ENCODE results near the gene SLC35F3. TPM values are rescaled to one million over a fixed set of nuclear protein-coding genes. Genes with fewer than 3 reads are reported as not detected.
A peak's percentile ranks its signal among the peaks of the same experiment; 100 is the strongest.

The SLC35F3 gene
- total and polyA plus RNA-seq, 2 experiments from 2014 or later: 1.0 to 3.2 TPM

- Histone ChIP-seq H3K9me2 (ENCODE audit: insufficient read depth) (no peaks in the 10 kb centered on the region), H3K27ac (ENCODE audit: low read depth) (no peak overlapping the region), H3K4me2 (no peak overlapping the region), H2AFZ (no peak overlapping the region), H3F3A (replicated peaks; ENCODE audit: low read depth) (no peaks in the 10 kb centered on the region), H3K79me2 (replicated peaks; ENCODE audit: insufficient read depth) (no peaks in the 10 kb centered on the region), H4K20me1 (replicated peaks; ENCODE audit: insufficient read depth) (no peaks in the 10 kb centered on the region), H3K27me3 (ENCODE audit: insufficient read depth) (no peaks in the 10 kb centered on the region), H3K36me3 (ENCODE audit: insufficient read depth) (no peaks in the 10 kb centered on the region), H3K4me3 (no peak overlapping the region), H3K4me1 (ENCODE audit: insufficient read depth) (peaks cover 16% of the 10 kb centered on the region; the same call in 1 of the 2 replicates)
- peaks cover 11% of the 10 kb centered on the region for H3K4me1 Mint-ChIP-seq
- no peak for TF ChIP-seq POLR2AphosphoS5 (IDR thresholded peaks at IDR 0.05; ENCODE audit: low read depth)
- TF ChIP-seq NANOG (IDR thresholded peaks at IDR 0.05; ENCODE audit: borderline replicate concordance): no peak
- TF ChIP-seq CREB1 (CRISPR knock-in tag; IDR thresholded peaks at IDR 0.05; ENCODE audit: low read depth): no peak
- no peak for TF ChIP-seq ZNF114 (CRISPR knock-in tag; IDR thresholded peaks at IDR 0.05)
- no peak for TF ChIP-seq ETS1 (IDR thresholded peaks at IDR 0.05)
- no peak for TF ChIP-seq CTCF (conservative IDR thresholded peaks at IDR 0.05; ENCODE audit: low read depth in 2 of 2)
- no peak for TF ChIP-seq STAT1 (IDR thresholded peaks at IDR 0.05; ENCODE audit: unreplicated experiment)
- TF ChIP-seq REST (IDR thresholded peaks at IDR 0.05; ENCODE audit: unreplicated experiment): no peak
- H3K36me3 Mint-ChIP-seq (ENCODE audit: low read depth): no peaks in the 10 kb centered on the region
- no peak overlapping the region for H3K27ac Mint-ChIP-seq
- H3K27me3 Mint-ChIP-seq (ENCODE audit: insufficient read depth, low read depth, poor library complexity): no peaks in the 10 kb centered on the region
- no peaks in the 10 kb centered on the region for H3K9me3 Mint-ChIP-seq
- no peak overlapping the region for H3K4me3 Mint-ChIP-seq
- DNase-seq (ENCODE audit: low spot score): no peak
- no peak for ATAC-seq
These were observed 24.6 kb upstream of the SLC35F3 start for GRCh38 chr1:233879841-233880240.

GRCh38 chr1:233883671-233884070 lies 20.8 kb upstream of the SLC35F3 start:
- H3K36me3 ChIP-seq (ENCODE audit: insufficient read depth): no peaks in the 10 kb centered on the region
- Mint-ChIP-seq H3K9me3 (0 out of 3 replicates have a peak, but pooled peaks cover under 1% of the 10 kb centered on the region), H3K4me1 (peaks cover 11% of the 10 kb centered on the region), H3K27me3 (ENCODE audit: insufficient read depth, low read depth, poor library complexity) (no peaks in the 10 kb centered on the region), H3K27ac (no peak overlapping the region), H3K36me3 (ENCODE audit: low read depth) (no peaks in the 10 kb centered on the region), H3K4me3 (no peak overlapping the region; the same call in 2 of the 3 replicates)
- no peak overlapping the region for H2AFZ ChIP-seq
- ATAC-seq: peak; percentile 76
- TF ChIP-seq REST (IDR thresholded peaks at IDR 0.05; ENCODE audit: unreplicated experiment) (no peak), EZH2phosphoT487 (IDR thresholded peaks at IDR 0.05; ENCODE audit: unreplicated experiment) (no peak), EZH2 (IDR thresholded peaks at IDR 0.05; ENCODE audit: low read depth, unreplicated experiment) (no peak), ZNF331 (CRISPR knock-in tag; IDR thresholded peaks at IDR 0.05; ENCODE audit: low read depth) (no peak), NANOG (IDR thresholded peaks at IDR 0.05; ENCODE audit: borderline replicate concordance) (no peak), JUNB (IDR thresholded peaks at IDR 0.05; ENCODE audit: unreplicated experiment) (no peak), ETS1 (IDR thresholded peaks at IDR 0.05) (no peak), CREB1 (CRISPR knock-in tag; IDR thresholded peaks at IDR 0.05; ENCODE audit: low read depth) (no peak)
- no peak overlapping the region for H3K27ac ChIP-seq (ENCODE audit: low read depth)
- H4K20me1 ChIP-seq (replicated peaks; ENCODE audit: insufficient read depth): no peaks in the 10 kb centered on the region
- peak overlapping the region; percentile 20; the same call in 1 of the 2 replicates for H3K4me2 ChIP-seq
- no peaks in the 10 kb centered on the region for H3K27me3 ChIP-seq (ENCODE audit: insufficient read depth)
- no peaks in the 10 kb centered on the region for H3K9me2 ChIP-seq (ENCODE audit: insufficient read depth)
- H3K79me2 ChIP-seq (replicated peaks; ENCODE audit: insufficient read depth): no peaks in the 10 kb centered on the region
- peaks cover 16% of the 10 kb centered on the region; the same call in 1 of the 2 replicates for H3K4me1 ChIP-seq (ENCODE audit: insufficient read depth)
- peak; percentile 50 for DNase-seq (ENCODE audit: low spot score)
- no peaks in the 10 kb centered on the region for H3F3A ChIP-seq (replicated peaks; ENCODE audit: low read depth)
- no peak overlapping the region for H3K4me3 ChIP-seq
